HG02623 (cell line): Measurements from ENCODE around the gene ZNF433.
A peak's percentile ranks its signal among the peaks of the same experiment; 100 is the strongest.
"Not testable (repeated sequence)": the region's sequence is repeated elsewhere in the genome, so short reads cannot be mapped to it uniquely, and the experiment has no call there.

Experiments used
- ATAC-seq: cut with Tn5 transposase; IDR thresholded peaks from one replicate; pipeline ENCODE4 v1.9.1; 2021; ENCODE audit warnings: moderate library complexity; ENCODE audit not compliant: unreplicated experiment

The ZNF433 gene

GRCh38 chr19:11991921-11992320 is 43.6 kb downstream of the ZNF433 start:
- not testable (repeated sequence) for ATAC-seq

GRCh38 chr19:11989112-11989456 is 46.4 kb downstream of the ZNF433 start:
- no peak for ATAC-seq

- ATAC-seq = peak; percentile 72
Measured at GRCh38 chr19:11987405-11988281, 47.8 kb downstream of the ZNF433 start.

- ATAC-seq = no peak
Measured at GRCh38 chr19:11986754-11987153, 48.7 kb downstream of the ZNF433 start.

- no peak for ATAC-seq
Measured at GRCh38 chr19:11984986-11985385, 50.5 kb downstream of the ZNF433 start.

GRCh38 chr19:11982526-11982925 is 53.0 kb downstream of the ZNF433 start:
- ATAC-seq = no peak

- ATAC-seq = no peak
Measured at GRCh38 chr19:11979527-11979926, 56.0 kb downstream of the ZNF433 start.

GRCh38 chr19:11978492-11979100 is 56.9 kb downstream of the ZNF433 start:
- no peak for ATAC-seq

GRCh38 chr19:11973019-11973810 is 62.3 kb downstream of the ZNF433 start:
- ATAC-seq = no peak

- ATAC-seq = no peak
Measured at GRCh38 chr19:11971041-11971440, 64.4 kb downstream of the ZNF433 start.

- ATAC-seq = no peak
Measured at GRCh38 chr19:11970174-11970573, 65.3 kb downstream of the ZNF433 start.

- peak; percentile 76 for ATAC-seq
Measured at GRCh38 chr19:11964858-11965645, 70.4 kb downstream of the ZNF433 start, which contains the start of gene ZNF763. ZNF763 (plus strand) TSS chr19:11965040; CDS start chr19:11965209, 169 bp downstream.
